Activated naive CD4-positive, alpha-beta T cell treated with anti-CD3 and anti-CD28 coated beads for 36 hours (primary cell): ENCODE measurements around the gene TAMALIN. TPM values are rescaled to one million over a fixed set of nuclear protein-coding genes. Genes with fewer than 3 reads are reported as not detected.
"Not testable (repeated sequence)": the region's sequence is repeated elsewhere in the genome, so short reads cannot be mapped to it uniquely, and the experiment has no call there.

Source experiments
- CTCF ChIA-PET: fragments of 350-600 bp; sonication (Branson Sonifier 250); formaldehyde crosslinking; loops from one replicate; lab custom pipeline; 2021; ENCODE audit warnings: antibody characterized with exemption; lab: Charles Lee
- DNase-seq: peaks from one replicate; pipeline ENCODE4 v3.0.0-alpha.2; 2020
- H3K27ac Mint-ChIP-seq: one replicate; pipeline ENCODE4 v1.8.0; 2021; ENCODE audit warnings: mild to moderate bottlenecking, mixed read lengths
- H3K27me3 Mint-ChIP-seq: one replicate; pipeline ENCODE4 v1.8.0; 2021; ENCODE audit warnings: low read depth, mixed read lengths
- H3K36me3 Mint-ChIP-seq: one replicate; pipeline ENCODE4 v1.8.0; 2021; ENCODE audit warnings: low read depth, mixed read lengths
- H3K4me1 Mint-ChIP-seq: one replicate; pipeline ENCODE4 v1.8.0; 2021; ENCODE audit warnings: low read depth, mixed read lengths
- H3K4me3 Mint-ChIP-seq: one replicate; pipeline ENCODE4 v1.8.0; 2021; ENCODE audit warnings: mild to moderate bottlenecking, moderate library complexity, mixed read lengths
- H3K9me3 Mint-ChIP-seq: one replicate; pipeline ENCODE4 v1.8.0; 2021; ENCODE audit warnings: mixed read lengths
- intact Hi-C: fragments of 100-400 bp; cut with micrococcal nuclease; formaldehyde crosslinking; loops from one replicate; pipeline ENCODE4 v1.15.1; 2023
- total RNA-seq, 2 experiments: library from RNA; stranded (reverse); gene quantifications; one replicate each; pipeline ENCODE4 v1.2.3, GENCODE V29; 2021

Gene TAMALIN
- total RNA-seq, 2 experiments from 2014 or later = 14.7 to 14.8 TPM

DNA sequence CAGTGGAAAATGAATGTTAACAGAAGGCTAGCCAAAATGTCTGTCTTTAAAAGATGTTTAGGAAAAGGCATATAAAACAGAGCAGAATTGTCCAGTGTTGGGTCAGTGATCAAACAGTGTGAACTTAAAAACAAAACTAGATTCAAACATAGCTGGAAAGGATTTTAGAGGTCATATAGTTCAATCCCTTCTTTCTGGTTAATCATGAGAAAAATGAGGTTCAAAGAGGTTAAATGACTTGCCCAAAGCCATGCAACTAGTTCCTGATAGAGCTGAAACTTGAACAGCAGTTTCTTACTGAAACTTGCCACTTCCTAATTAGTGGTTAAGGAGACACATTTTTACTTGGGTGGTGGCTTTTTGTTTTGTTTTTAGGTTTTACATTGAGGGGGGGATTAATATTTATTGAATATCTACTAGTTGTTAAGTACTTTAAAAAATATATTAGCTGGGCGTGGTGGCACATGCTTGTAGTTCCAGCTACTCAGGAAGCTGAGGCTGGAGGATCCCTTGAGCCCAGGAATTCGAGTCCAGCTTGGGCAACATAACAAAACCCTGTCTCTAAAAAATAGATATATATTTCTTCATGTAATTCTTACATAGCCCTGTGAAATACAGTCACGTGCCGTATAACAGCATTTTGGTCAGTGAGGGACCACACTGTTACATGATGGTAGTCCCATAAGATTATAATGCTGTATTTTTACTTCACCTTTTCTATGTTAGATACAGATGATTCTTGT lies 34.9 kb upstream of the TAMALIN start:
- Mint-ChIP-seq H3K4me1 (peaks cover 69% of the 10 kb centered on the region), H3K36me3 (peaks cover 17% of the 10 kb centered on the region), H3K27ac (peak overlapping the region; percentile 80), H3K4me3 (no peak overlapping the region), H3K27me3 (no peaks in the 10 kb centered on the region), H3K9me3 (no peaks in the 10 kb centered on the region)
- intact Hi-C loops = loop anchor here (1.0 to 10.0 kb wide), 10 partner anchors 10 to 945 kb away; partner anchors contain the start of genes ACVR1B, NR4A1 and SLC11A2
- no peak for DNase-seq
- CTCF ChIA-PET = interaction anchor here (0.8 to 2.6 kb wide), 7 partner anchors 9 to 53 kb away, joined by 3 to 8 read pairs (median 4); no protein-coding TSS in a partner anchor

DNA sequence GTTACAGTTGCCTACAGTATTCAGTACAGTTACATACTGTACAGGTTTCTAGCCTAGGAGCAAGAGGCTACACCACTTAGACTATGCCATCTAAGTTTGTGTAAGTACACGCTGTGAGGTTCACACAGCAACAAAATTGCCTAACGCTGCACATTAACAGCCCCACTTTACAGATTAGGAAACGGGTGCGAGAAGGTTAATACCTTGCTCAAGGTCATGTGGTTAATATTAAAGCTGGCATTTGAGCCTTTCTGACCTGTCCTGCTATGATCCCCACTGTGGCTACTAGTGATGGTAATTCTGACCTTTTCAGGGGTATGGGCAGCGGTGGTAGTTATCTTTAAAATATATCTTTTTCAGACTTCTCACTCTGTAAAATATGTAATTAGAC lies 34.3 kb upstream of the TAMALIN start:
- H3K9me3 Mint-ChIP-seq = no peaks in the 10 kb centered on the region
- no peak for DNase-seq
- H3K27ac Mint-ChIP-seq = no peak overlapping the region
- CTCF ChIA-PET = interaction anchor here (0.8 to 2.6 kb wide), 5 partner anchors 8 to 53 kb away, joined by 3 to 8 read pairs (median 3); no protein-coding TSS in a partner anchor
- intact Hi-C loops = loop anchor here (5.0 to 10.0 kb wide), 2 partner anchors 252 to 945 kb away; partner anchors contain the start of gene SLC11A2
- peaks cover 70% of the 10 kb centered on the region for H3K4me1 Mint-ChIP-seq
- peaks cover 19% of the 10 kb centered on the region for H3K36me3 Mint-ChIP-seq
- H3K4me3 Mint-ChIP-seq = peak overlapping the region; percentile 13
- H3K27me3 Mint-ChIP-seq = no peaks in the 10 kb centered on the region

DNA sequence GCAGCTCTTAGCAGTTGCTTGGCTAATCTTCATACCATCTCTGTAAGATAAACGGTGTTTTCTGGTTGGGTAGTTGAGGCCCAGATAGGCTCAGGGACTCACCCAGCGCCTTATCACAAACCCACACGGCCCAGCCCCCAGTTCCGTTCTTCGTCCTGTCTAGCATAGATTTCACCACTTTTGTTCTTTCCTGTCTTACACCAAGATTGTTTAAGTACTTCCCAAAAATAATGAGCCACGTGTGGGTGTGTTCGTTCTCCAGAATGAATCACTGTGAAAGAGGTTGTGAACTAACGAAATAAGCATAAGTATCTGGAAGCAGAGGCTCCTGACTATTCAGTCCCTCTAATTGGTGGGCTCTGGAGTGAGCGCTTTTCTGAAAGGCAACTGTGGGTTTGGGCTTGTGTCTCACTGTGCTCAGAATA lies 33.9 kb upstream of the TAMALIN start:
- Mint-ChIP-seq H3K9me3 (no peaks in the 10 kb centered on the region), H3K27ac (no peak overlapping the region), H3K4me3 (peak overlapping the region; percentile 13), H3K27me3 (no peaks in the 10 kb centered on the region), H3K36me3 (peaks cover 20% of the 10 kb centered on the region), H3K4me1 (peaks cover 70% of the 10 kb centered on the region)
- CTCF ChIA-PET = interaction anchor here (0.8 to 2.6 kb wide), 4 partner anchors 8 to 52 kb away, joined by 3 to 8 read pairs (median 5); no protein-coding TSS in a partner anchor
- DNase-seq = peak; percentile 87
- intact Hi-C loops = loop anchor here (5.0 to 10.0 kb wide), 2 partner anchors 252 to 946 kb away; partner anchors contain the start of gene SLC11A2

DNA sequence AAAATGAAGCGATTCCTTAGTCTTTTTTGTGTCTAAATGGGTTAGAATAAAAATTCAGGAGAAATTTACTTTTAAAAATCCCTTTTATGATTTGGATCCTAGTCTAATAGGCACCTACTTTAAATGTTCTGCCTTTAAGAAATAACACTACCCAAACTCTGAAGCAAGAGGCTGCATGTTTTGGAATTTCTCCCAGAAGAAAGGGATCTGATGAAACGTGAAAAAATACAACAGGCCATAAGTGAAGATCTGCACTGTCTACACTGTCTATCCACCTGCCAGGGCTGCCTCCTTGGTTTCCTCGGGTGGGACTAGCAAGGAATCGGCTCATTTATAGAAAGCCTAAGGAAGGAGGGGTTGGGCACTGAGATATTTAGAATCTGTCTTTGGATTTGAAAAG lies 33.2 kb upstream of the TAMALIN start:
- Mint-ChIP-seq H3K36me3 (peaks cover 20% of the 10 kb centered on the region), H3K27me3 (no peaks in the 10 kb centered on the region), H3K9me3 (no peaks in the 10 kb centered on the region), H3K4me1 (peaks cover 70% of the 10 kb centered on the region), H3K27ac (no peak overlapping the region), H3K4me3 (no peak overlapping the region)
- CTCF ChIA-PET = no interaction called here
- no peak for DNase-seq
- intact Hi-C loops = loop anchor here (5.0 to 10.0 kb wide), 2 partner anchors 251 to 946 kb away; partner anchors contain the start of gene SLC11A2

DNA sequence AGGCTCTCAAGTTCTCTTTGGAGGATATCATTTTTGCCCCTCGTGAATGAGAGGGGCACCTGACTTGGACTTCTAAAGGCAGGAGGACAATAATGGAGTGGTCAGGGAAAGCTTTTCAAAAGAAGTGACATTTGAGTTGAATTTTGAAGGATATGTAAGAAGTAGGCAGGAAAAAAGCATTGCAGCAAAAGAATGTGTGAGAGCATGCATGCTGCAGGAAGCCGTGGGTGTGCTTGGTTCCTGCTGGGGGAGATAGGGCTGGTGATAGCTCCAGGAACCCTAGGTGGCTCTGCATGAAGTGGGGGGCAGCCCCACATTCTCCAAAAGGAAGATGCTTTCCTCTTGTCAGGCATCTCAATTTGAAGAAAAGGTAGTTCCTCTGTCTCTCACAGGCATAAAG lies 32.1 kb upstream of the TAMALIN start:
- intact Hi-C loops = loop anchor here (5.0 to 10.0 kb wide), 2 partner anchors 250 to 947 kb away; partner anchors contain the start of gene SLC11A2
- H3K27ac Mint-ChIP-seq = no peak overlapping the region
- no peak overlapping the region for H3K4me3 Mint-ChIP-seq
- no peaks in the 10 kb centered on the region for H3K27me3 Mint-ChIP-seq
- peaks cover 22% of the 10 kb centered on the region for H3K36me3 Mint-ChIP-seq
- CTCF ChIA-PET = interaction anchor here (0.6 to 1.7 kb wide), 8 partner anchors 18 to 108 kb away, joined by 3 to 9 read pairs (median 4); no protein-coding TSS in a partner anchor
- H3K9me3 Mint-ChIP-seq = no peaks in the 10 kb centered on the region
- DNase-seq = no peak
- H3K4me1 Mint-ChIP-seq = peaks cover 70% of the 10 kb centered on the region

DNA sequence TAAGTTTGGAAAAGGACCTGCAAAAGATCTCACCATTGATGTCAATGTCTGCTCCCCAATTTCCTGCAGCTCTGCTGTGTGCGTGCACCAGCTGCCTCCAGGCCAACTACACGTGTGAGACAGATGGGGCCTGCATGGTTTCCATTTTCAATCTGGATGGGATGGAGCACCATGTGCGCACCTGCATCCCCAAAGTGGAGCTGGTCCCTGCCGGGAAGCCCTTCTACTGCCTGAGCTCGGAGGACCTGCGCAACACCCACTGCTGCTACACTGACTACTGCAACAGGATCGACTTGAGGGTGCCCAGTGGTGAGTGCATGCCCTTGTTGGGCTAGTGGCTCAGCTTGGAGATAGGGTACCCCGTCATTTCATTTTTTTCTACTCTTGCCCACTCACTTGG lies 31.6 kb upstream of the TAMALIN start:
- Mint-ChIP-seq H3K9me3 (no peaks in the 10 kb centered on the region), H3K27me3 (no peaks in the 10 kb centered on the region), H3K27ac (no peak overlapping the region), H3K4me1 (peaks cover 66% of the 10 kb centered on the region), H3K4me3 (no peak overlapping the region), H3K36me3 (peaks cover 22% of the 10 kb centered on the region)
- intact Hi-C loops = loop anchor here (10.0 kb wide), 1 partner anchor 250 kb away; no protein-coding TSS in a partner anchor
- DNase-seq = no peak
- CTCF ChIA-PET = interaction anchor here (1.0 to 1.7 kb wide), 7 partner anchors 17 to 107 kb away, joined by 3 to 9 read pairs (median 4); no protein-coding TSS in a partner anchor

DNA sequence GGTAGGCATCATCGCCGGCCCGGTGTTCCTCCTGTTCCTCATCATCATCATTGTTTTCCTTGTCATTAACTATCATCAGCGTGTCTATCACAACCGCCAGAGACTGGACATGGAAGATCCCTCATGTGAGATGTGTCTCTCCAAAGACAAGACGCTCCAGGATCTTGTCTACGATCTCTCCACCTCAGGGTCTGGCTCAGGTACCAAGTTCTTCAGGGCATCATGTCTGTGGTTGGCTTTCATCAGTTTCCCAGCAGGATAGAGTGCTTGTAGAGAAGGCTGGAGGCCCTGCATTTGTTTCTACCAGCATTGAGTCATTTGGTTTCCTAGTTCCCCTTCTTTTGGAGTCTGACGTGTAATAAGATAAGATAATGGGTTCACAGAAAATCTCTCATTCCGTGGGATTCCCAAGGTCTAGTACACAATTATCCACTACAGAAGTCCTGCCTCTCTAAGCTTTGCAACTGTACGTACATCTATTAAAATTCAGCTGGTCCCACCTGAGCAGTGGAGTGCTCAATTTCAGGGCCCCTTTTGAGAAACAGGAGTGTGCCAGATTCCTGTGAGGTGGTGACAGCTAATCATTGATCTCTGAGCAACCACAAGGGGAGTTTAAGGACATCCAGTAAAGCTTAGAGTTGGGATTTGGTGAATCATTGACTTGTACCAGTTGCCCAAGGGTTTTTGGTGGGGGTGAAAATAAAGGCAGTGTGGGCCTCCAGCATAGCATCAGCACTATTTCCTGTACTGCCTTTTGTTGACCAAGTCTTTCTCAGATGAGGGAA lies 30.2 kb upstream of the TAMALIN start:
- intact Hi-C loops = loop anchor here (10.0 kb wide), 1 partner anchor 248 kb away; no protein-coding TSS in a partner anchor
- Mint-ChIP-seq H3K27me3 (no peaks in the 10 kb centered on the region), H3K4me1 (peaks cover 62% of the 10 kb centered on the region), H3K4me3 (no peak overlapping the region), H3K9me3 (no peaks in the 10 kb centered on the region), H3K27ac (no peak overlapping the region), H3K36me3 (peaks cover 25% of the 10 kb centered on the region)
- CTCF ChIA-PET = interaction anchor here (0.7 to 2.7 kb wide), 8 partner anchors 22 to 50 kb away, joined by 3 to 21 read pairs (median 6); no protein-coding TSS in a partner anchor
- no peak for DNase-seq

DNA sequence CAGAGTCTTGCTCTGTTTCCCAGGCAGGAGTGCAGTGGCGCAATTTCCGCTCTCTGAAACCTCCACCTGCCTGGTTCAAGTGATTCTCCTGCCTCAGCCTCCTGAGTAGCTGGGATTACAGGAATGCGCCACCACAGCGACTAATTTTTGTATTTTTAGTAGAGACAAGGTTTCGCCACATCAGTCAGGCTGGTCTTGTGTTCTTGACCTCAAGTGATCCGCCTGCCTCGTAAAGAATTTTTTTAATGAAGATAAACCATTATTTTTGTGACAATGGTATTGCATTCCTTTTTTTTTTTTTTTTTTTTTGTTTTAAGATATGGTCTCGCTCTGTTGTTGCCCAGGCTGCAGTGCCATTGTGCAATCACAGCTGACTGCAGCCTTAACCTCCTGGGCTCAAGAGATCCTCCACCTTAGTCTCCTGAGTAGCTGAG lies 29.4 kb upstream of the TAMALIN start:
- intact Hi-C loops = loop anchor here (10.0 kb wide), 1 partner anchor 247 kb away; no protein-coding TSS in a partner anchor
- Mint-ChIP-seq H3K27ac (no peak overlapping the region), H3K9me3 (no peaks in the 10 kb centered on the region), H3K4me1 (peaks cover 54% of the 10 kb centered on the region), H3K27me3 (no peaks in the 10 kb centered on the region), H3K36me3 (peaks cover 31% of the 10 kb centered on the region), H3K4me3 (no peak overlapping the region)
- no peak for DNase-seq
- CTCF ChIA-PET = interaction anchor here (0.6 to 2.7 kb wide), 12 partner anchors 15 to 290 kb away, joined by 3 to 21 read pairs (median 3); no protein-coding TSS in a partner anchor

DNA sequence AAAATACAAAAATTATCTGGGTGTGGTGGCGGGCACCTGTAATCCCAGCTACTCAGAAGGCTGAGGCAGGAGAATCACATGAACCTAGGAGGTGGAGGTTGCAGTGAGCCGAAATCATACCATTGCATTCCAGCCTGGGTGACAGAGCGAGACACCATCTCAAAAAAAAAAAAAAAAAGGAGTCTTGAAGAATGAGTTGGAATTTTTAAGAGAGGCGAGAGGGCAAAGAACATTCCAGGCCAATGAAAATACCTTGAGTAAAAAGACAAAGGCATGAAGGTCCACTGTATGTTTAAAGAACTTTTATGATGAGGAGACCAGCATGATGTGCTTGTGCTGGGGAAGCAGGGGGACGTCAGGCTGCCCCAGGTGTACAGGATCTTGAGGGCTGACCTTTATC lies 27.4 kb upstream of the TAMALIN start:
- Mint-ChIP-seq H3K36me3 (peaks cover 36% of the 10 kb centered on the region), H3K4me1 (peaks cover 35% of the 10 kb centered on the region)
- DNase-seq, H3K4me3 Mint-ChIP-seq, H3K27ac Mint-ChIP-seq, H3K9me3 Mint-ChIP-seq, CTCF ChIA-PET, H3K27me3 Mint-ChIP-seq: not testable (repeated sequence)
- intact Hi-C loops = loop anchor here (10.0 kb wide), 1 partner anchor 245 kb away; no protein-coding TSS in a partner anchor

DNA sequence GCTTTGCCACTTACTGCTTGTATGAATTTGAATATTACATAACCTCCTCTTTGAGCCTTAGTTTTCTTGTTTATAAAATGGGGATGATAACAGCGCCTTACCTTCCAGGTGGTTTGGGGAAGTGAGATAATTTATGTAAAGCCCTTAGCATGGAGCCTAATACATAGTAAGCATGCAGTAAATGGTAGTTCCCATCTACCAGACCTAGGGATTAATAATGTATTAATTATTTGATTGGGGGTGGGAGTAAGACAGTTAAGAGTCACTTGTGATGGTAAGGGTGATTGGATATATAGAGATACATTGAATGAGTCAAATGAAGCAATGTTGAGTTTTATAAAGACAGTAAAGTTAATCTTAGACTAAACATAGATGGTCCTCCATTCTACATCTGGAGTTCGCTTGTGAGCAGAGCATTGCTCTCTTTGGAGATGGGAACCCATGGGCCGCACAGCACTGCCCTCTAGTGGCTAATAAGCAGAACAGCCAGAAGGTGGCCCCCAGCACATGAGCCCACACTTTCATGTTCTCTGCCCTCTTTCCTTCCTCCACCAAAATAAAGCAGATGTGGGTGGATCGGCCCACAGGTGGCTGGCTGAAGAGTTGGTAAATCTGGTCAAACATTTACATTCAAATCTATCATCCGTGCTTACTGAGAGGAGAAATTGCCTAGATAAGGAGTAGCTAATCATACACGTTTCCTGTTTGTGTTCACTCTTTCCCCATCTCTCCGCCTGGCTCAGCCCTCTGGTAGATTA lies 26.5 kb upstream of the TAMALIN start:
- intact Hi-C loops = loop anchor here (1.0 kb wide), 1 partner anchor 54 kb away; no protein-coding TSS in a partner anchor
- CTCF ChIA-PET = interaction anchor here (0.5 to 4.6 kb wide), 25 partner anchors 8 to 160 kb away, joined by 3 to 28 read pairs (median 4); no protein-coding TSS in a partner anchor
- no peak overlapping the region for H3K27ac Mint-ChIP-seq
- H3K36me3 Mint-ChIP-seq = peaks cover 36% of the 10 kb centered on the region
- H3K27me3 Mint-ChIP-seq = no peaks in the 10 kb centered on the region
- DNase-seq = peak; percentile 78
- H3K4me1 Mint-ChIP-seq = peaks cover 25% of the 10 kb centered on the region
- H3K4me3 Mint-ChIP-seq = no peak overlapping the region
- no peaks in the 10 kb centered on the region for H3K9me3 Mint-ChIP-seq

DNA sequence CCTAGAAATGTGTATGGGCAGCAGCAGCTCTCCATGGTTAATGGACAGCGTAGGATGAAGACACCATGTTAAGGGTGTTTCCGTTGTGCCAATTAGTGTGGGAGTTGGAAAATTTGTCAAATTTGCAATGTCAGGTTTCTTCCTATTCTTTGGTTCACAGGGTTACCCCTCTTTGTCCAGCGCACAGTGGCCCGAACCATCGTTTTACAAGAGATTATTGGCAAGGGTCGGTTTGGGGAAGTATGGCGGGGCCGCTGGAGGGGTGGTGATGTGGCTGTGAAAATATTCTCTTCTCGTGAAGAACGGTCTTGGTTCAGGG lies 26.0 kb upstream of the TAMALIN start:
- Mint-ChIP-seq H3K4me3 (no peak overlapping the region), H3K27me3 (no peaks in the 10 kb centered on the region), H3K36me3 (peaks cover 33% of the 10 kb centered on the region), H3K27ac (no peak overlapping the region), H3K4me1 (peaks cover 20% of the 10 kb centered on the region), H3K9me3 (no peaks in the 10 kb centered on the region)
- intact Hi-C loops = loop anchor here (1.0 kb wide), 1 partner anchor 54 kb away; no protein-coding TSS in a partner anchor
- CTCF ChIA-PET = interaction anchor here (0.5 to 4.6 kb wide), 26 partner anchors 8 to 161 kb away, joined by 3 to 28 read pairs (median 4); no protein-coding TSS in a partner anchor
- no peak for DNase-seq
